GM19035 (cell line): Measurements from ENCODE around the gene BICRA.
"Not testable (repeated sequence)": the region's sequence is repeated elsewhere in the genome, so short reads cannot be mapped to it uniquely, and the experiment has no call there.

Experiments
- ATAC-seq: cut with Tn5 transposase; IDR thresholded peaks from one replicate; pipeline ENCODE4 v1.9.1; 2021; ENCODE audit not compliant: unreplicated experiment

BICRA gene

GRCh38 chr19:47740866-47741519 is 132.1 kb downstream of the BICRA start:
- no peak for ATAC-seq

- no peak for ATAC-seq
Observed at GRCh38 chr19:47741544-47742140, 132.7 kb downstream of the BICRA start.

GRCh38 chr19:47742634-47743033 is 133.7 kb downstream of the BICRA start:
- no peak for ATAC-seq

GRCh38 chr19:47745010-47745901 is 136.3 kb downstream of the BICRA start, which contains the start of gene NOP53:
NOP53 (plus strand) TSS chr19:47745546; CDS start chr19:47745560, 14 bp downstream.
- ATAC-seq, result peak; percentile 77

- not testable (repeated sequence) for ATAC-seq
Observed at GRCh38 chr19:47746129-47746528, 137.2 kb downstream of the BICRA start.

GRCh38 chr19:47749326-47749725 is 140.4 kb downstream of the BICRA start:
- ATAC-seq, result no peak

GRCh38 chr19:47750752-47751151 is 141.8 kb downstream of the BICRA start:
- ATAC-seq, result no peak

- ATAC-seq, result no peak
Observed at GRCh38 chr19:47752440-47753211, 143.7 kb downstream of the BICRA start.
